ENCODE measurements around the gene NPHS2.

NPHS2 gene

GRCh38 chr1:179575497-179576314 lies at the start of gene NPHS2:
NPHS2 (minus strand) TSS chr1:179575948; CDS start chr1:179575864, 84 bp downstream.
- no peak for DNase-seq (ENCODE audit: low spot score)

GRCh38 chr1:179612361-179612760 lies 36.6 kb upstream of the NPHS2 start:
- no peak for DNase-seq (ENCODE audit: low spot score)

DNA sequence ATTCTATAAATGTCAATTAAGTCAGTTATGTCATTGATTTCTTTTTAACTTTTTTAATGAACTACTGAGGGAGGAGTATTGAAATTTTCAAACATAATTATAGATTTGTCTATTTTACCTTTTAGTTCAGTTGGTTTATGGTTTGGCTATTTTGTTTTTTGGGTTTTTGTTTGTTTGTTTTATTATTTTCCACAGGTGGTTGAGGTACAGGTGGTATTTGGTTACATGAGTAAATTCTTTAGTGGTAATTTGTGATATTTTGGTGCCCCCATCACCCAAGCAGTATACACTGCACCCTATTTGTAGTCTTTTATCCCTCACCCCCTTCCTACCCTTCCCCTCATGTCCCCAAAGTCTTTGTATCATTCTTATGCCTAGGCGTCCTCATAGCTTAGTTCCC lies 25.3 kb upstream of the NPHS2 start:
- DNase-seq (ENCODE audit: low spot score), result no peak

DNA sequence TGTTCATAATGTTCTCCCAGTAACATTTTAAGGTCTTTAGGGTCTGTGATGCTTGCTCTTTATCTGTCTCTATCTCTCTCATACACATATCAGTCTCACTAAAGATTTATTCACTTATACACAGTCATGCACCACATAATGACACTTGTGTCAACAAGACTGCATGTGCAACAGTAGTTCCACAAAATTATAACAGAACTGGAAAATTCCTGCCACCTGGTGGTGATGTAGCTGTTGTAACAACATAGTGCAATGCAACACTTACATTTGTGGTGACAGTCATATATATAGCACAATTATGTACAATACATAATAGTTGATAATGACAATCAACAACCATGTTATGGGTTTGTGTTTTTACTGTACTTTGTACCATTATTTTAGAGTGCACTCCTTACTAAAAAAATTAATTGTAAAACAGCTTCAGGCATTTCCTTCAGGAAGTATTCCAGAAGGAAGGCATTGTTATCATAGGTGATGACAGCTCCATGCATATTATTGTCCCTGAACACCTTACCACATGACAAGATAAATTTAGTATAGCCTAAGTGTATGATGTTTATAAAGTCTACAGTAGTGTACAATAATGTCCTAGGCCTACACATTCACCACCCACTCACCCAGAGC lies 24.0 kb upstream of the NPHS2 start:
- DNase-seq (ENCODE audit: low spot score), result no peak

GRCh38 chr1:179598631-179599030 lies 22.9 kb upstream of the NPHS2 start:
- DNase-seq (ENCODE audit: low spot score), result no peak

DNA sequence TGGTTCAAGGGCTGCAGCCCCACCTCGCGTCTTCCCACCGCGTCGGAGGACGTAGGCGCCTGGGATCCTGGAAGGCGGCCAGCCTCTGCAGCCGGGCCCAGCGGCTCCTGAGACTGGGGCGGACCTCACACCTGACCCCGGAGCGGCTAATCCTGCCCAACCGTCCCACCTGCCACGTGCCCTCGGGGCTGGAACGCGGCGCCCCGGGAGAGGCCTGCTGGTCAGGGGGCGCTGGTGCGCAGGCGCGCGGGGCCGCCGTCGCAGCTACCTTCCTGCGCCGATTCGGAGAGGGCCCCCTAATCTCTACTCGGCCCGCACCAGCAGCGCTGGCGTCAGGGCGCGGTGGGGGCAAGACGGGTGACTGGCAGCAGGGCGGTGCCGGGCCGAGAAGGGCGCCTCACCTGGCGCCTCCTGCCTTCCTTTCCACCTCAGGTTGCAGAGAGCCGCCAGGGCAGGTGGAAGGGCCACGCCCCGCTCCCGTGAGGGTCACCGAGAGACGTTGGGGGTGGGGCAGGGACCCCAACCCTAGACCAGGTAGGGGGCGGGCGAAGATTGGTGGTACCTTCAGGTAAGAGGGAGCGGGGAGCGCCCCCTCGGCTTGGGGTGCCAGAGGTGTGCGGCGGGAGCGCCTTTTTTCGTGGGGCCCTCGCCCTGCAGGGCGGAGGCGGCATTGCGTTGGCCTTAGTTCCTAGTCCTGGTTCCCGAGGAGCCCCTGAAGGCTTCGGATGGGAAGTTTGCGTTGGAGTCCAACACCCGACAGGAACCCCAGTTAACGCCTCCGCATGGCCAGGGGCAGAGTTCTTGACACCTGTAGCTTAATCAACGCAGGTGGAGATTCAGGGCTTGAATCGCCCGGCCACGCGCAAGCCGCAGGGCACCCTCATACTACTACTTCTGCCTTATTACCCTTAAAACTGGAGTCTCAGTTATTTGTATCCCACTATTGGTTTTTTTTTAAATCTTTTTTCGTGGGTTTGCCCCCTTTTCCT lies 16.1 kb upstream of the NPHS2 start, which contains the start of gene TDRD5:
TSS of gene TDRD5 (plus strand) at position 241 of the 989 bp plus-strand sequence. CDS start 784 bp downstream, outside the sequence.
- DNase-seq (ENCODE audit: low spot score), result no peak

DNA sequence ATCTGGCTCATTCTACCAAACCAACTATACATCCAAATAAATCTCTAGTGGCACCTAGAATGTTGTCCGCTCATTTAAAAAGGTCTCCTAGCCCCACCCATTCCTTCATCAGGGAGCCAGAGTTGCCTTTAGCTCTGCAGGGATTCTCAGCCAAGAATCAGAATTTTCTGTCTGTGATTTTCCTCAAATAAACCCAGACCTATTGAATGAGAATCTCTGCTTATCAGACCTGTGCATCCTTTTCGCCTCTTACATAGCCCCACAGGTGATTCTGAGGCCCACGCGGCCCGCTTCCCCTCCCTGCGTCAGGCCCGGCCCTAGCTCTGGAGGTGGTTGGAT lies 15.5 kb upstream of the NPHS2 start:
- DNase-seq (ENCODE audit: low spot score), result no peak

DNA sequence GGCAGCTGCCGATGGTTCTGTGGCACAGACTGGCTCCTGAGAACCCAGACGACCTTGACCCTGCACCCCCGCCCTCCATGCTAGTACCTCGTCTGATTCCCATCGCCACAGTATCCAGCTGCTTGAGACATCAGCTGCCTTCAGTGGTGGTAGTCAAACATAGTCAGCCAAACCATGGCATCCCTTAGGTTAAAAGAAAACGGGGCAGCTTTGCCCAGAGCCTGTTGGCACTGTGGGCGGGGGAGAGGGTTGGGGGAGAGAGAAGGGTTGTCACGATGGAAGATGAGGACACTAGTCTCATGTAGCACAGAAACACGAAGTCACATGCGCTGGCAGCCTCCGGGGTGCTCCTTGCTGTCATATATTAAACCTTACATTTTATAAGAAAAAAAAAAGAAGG lies 14.9 kb upstream of the NPHS2 start:
- DNase-seq (ENCODE audit: low spot score), result no peak

GRCh38 chr1:179589509-179589908 lies 13.8 kb upstream of the NPHS2 start:
- DNase-seq (ENCODE audit: low spot score), result no peak

GRCh38 chr1:179588425-179589024 lies 12.8 kb upstream of the NPHS2 start:
- DNase-seq (ENCODE audit: low spot score), result no peak

DNA sequence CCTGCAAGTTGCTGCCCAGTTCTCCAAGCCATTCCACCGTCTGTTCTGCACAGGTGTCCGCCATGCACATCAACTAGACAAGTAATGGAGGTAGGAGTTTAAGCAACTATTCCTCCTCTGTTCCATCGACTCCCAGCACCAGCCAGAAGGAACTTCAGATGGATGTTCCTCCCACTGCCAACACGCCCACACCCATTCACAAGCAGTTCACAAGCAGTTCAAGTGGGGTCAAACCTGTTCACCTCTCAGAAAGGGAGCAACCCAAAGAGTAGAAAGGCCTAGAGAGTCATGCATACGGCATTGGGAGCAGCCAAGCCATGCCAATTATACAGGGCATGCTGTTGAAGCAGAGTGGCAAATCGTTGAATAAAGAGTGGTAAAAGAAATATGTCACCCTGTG lies 11.6 kb upstream of the NPHS2 start:
- DNase-seq (ENCODE audit: low spot score), result no peak

- DNase-seq (ENCODE audit: low spot score), result peak; percentile 13
Measured at GRCh38 chr1:179586107-179586823, 10.5 kb upstream of the NPHS2 start.

DNA sequence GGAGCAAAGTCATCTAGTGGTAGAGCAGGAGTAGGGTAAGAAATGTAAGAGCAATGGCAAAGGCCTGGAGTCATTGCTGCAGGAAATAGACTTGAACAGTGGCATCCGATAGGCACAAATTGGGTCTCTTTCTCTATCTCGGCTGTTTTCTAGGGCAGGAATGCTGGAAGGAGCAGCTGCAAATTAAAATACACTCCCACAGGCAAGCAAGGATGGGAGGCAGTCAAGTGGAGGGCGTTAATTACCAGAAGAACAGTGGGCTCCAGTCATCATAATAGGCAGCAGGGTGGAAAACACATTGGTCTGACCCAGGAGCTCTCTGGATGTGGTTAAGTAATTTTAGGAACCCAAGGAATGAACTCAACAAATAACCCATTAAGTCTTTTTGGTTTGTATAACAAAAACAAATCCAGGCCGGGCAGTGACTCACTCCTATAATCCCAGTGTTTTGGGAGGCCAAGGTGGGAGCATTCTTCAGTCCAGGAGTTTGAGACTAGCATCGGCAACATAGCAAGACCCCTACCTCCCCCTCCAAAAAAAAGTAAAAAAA lies 8.1 kb upstream of the NPHS2 start:
- DNase-seq (ENCODE audit: low spot score), result no peak

- no peak for DNase-seq (ENCODE audit: low spot score)
Measured at GRCh38 chr1:179576509-179576908, 761 bp upstream of the NPHS2 start.

DNA sequence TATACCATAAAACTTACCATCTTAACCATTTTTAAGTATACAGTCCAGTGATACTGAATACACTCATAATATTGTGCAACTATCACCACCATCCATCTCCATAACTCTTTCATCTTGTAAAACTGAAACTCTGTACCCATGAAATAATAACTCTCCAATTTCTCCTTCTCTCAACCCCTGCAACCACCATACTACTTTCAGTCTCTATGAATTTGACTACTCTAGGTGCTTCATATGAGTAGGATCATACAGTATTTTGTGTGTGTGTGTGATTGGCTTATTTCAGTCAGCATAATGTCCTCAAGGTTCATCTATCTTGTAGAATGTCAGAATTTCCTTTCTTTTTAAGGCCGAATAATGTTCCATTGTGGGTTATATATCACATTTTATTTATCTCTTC lies 17.7 kb downstream of the NPHS2 start:
- DNase-seq (ENCODE audit: low spot score), result no peak

DNA sequence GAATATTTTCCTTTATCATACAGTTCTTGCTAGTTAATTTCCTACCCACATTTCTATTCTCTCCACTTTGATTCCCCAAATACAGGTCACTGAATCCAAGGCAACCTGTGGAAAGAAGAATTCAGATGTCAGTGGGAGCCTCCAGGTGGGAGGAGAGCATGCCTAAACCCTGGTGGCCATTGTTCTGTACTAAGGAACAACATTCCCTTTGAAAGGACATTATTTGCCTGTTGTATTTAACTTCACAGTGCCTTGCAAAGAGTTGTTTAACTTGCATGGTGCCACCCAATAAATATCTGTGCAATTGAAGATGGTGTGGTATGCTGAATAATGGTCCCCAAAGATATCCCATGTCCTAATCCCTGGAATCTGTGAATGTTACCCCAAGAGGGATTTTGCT lies 21.3 kb downstream of the NPHS2 start:
- DNase-seq (ENCODE audit: low spot score), result no peak

DNA sequence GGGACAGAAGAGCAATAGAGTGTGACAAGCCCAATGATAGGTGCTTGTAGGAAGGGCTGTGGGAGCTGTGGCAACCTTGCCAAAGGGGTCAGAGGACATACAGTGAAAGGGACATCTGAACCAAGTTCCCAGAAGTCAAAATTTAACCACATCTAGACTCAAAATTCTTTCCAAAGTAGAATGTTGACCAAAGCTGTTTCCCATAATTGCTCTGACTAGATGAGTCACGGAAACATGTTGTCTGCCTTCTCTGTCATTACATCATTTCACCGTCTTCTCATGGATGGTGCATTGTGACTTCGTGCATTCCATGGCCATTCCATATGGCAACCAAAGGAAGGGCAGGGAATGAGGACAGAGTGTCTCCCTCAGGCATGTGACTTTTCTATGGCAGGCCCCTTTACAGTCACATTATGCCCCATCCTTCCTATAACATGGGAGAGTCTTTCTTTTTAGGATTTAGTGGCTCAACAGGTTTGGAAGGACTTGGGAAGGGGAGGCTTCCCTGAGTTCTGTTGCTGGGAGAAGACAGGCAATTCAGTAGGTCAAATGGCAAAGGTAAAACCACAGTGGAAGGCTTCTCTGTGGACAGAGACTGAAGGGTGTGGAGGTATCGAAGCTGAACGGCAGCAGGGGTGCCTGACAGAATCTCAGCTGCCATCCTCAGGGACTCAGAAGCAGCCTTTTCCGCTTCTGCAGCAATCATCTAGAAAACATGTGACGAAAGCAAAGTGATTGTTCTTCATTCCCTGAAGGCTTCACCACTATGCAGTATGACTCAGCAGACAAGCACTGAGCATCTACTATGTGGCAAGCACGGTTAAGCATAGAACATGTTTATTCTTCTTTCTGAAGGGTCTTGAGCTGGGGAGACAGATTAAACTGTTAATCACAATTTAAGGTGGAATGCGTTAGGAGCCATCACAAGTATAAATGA lies 24.7 kb downstream of the NPHS2 start:
- no peak for DNase-seq (ENCODE audit: low spot score)

- no peak for DNase-seq (ENCODE audit: low spot score)
Measured at GRCh38 chr1:179549368-179549700, 26.4 kb downstream of the NPHS2 start.

GRCh38 chr1:179548666-179549367 lies 26.9 kb downstream of the NPHS2 start:
- no peak for DNase-seq (ENCODE audit: low spot score)

Data from pons (tissue), 1 donor.